BJ (cell line): ENCODE measurements around the gene ERMP1. TPM values are rescaled to one million over a fixed set of nuclear protein-coding genes. Genes with fewer than 3 reads are reported as not detected.

Source experiments
- CTCF ChIA-PET: fragments of 350-600 bp; formaldehyde crosslinking; extraction: SDS; loops from one replicate; lab custom pipeline; 2021; ENCODE audit warnings: antibody characterized with exemption, inconsistent platforms; lab: Yijun Ruan, JAX
- POLR2A ChIA-PET: fragments of 300-600 bp; sonication (Branson Sonifier 250); formaldehyde crosslinking; extraction: SDS; loops from one replicate; lab custom pipeline; 2021; ENCODE audit warnings: antibody characterized with exemption; lab: Charles Lee
- DNase-seq: peaks from one replicate; pipeline ENCODE4 v3.0.0-alpha.2; 2011; ENCODE audit warnings: low read depth
- H3K27me3 ChIP-seq: 2 replicates; pipeline ENCODE4 v1.6.0; 2011; ENCODE audit warnings: low read length; ENCODE audit not compliant: control insufficient read depth, insufficient read depth
- H3K36me3 ChIP-seq: 2 replicates; pipeline ENCODE4 v1.5.1; 2011; ENCODE audit warnings: low read length; ENCODE audit not compliant: control insufficient read depth, insufficient read depth
- H3K4me3 ChIP-seq: 2 replicates; pipeline ENCODE4 v1.5.1; 2011; ENCODE audit warnings: low read depth, mild to moderate bottlenecking, control low read depth, low read length
- CTCF ChIP-seq: IDR thresholded peaks from 2 replicates; pipeline ENCODE4 v1.5.1; 2011; ENCODE audit warnings: low read depth, mild to moderate bottlenecking, control low read depth, inconsistent platforms, low read length, moderate library complexity; ENCODE audit not compliant: insufficient read depth
- polyA plus RNA-seq: library from polyadenylated mRNA; depleted of rRNA; stranded (reverse); fragments of >200 nt; gene quantifications from 2 replicates; pipeline ENCODE4 v1.2.3, GENCODE V29; 2011

ERMP1 gene
- polyA plus RNA-seq, 1 experiment, result 2.3 TPM

- POLR2A ChIA-PET, result no interaction called here
- TF ChIP-seq CTCF, result no peak
- CTCF ChIA-PET, result interaction anchor here (2.4 to 3.3 kb wide), 4 partner anchors 8 to 16 kb away, joined by 6 to 27 read pairs (median 16); no protein-coding TSS in a partner anchor
Measured at GRCh38 chr9:5834214-5834613, 1.3 kb upstream of the ERMP1 start.

GRCh38 chr9:5832071-5832537 lies 813 bp downstream of the ERMP1 start:
- ChIA-PET CTCF (interaction anchor here (0.6 to 3.3 kb wide), 11 partner anchors 10 to 175 kb away, joined by 3 to 27 read pairs (median 4); no protein-coding TSS in a partner anchor), POLR2A (no interaction called here)
- no peak for TF ChIP-seq CTCF
- H3K36me3 ChIP-seq, result no peaks in the 10 kb centered on the region
- peak overlapping the region; percentile 79 for H3K4me3 ChIP-seq
- no peaks in the 10 kb centered on the region for H3K27me3 ChIP-seq
- DNase-seq, result no peak

More at GRCh38 chr9:5834214-5834613, 1.3 kb upstream of the ERMP1 start:
- no peak for DNase-seq
- H3K27me3 ChIP-seq, result no peaks in the 10 kb centered on the region
- no peaks in the 10 kb centered on the region for H3K36me3 ChIP-seq
- H3K4me3 ChIP-seq, result no peak overlapping the region

GRCh38 chr9:5825895-5826622 lies 6.9 kb downstream of the ERMP1 start:
- ChIA-PET POLR2A (no interaction called here), CTCF (interaction anchor here (0.6 kb wide), 1 partner anchor 53 kb away, joined by 4 read pairs; no protein-coding TSS in a partner anchor)
- H3K4me3 ChIP-seq, result no peak overlapping the region
- no peaks in the 10 kb centered on the region for H3K27me3 ChIP-seq
- no peaks in the 10 kb centered on the region for H3K36me3 ChIP-seq
- no peak for TF ChIP-seq CTCF
- no peak for DNase-seq

GRCh38 chr9:5825223-5825622 lies 7.7 kb downstream of the ERMP1 start:
- no peaks in the 10 kb centered on the region for H3K27me3 ChIP-seq
- ChIA-PET POLR2A (no interaction called here), CTCF (interaction anchor here (1.2 kb wide), 1 partner anchor 8 kb away, joined by 6 read pairs; the partner anchor contains the start of gene ERMP1)
- H3K4me3 ChIP-seq, result no peak overlapping the region
- H3K36me3 ChIP-seq, result no peaks in the 10 kb centered on the region
- DNase-seq, result no peak
- TF ChIP-seq CTCF, result no peak

GRCh38 chr9:5820425-5820824 lies 12.5 kb downstream of the ERMP1 start:
- POLR2A ChIA-PET, result no interaction called here
- CTCF ChIA-PET, result interaction anchor here (3.8 kb wide), 1 partner anchor 13 kb away, joined by 23 read pairs; the partner anchor contains the start of gene ERMP1
- no peaks in the 10 kb centered on the region for H3K36me3 ChIP-seq
- H3K27me3 ChIP-seq, result no peaks in the 10 kb centered on the region
- no peak for TF ChIP-seq CTCF
- DNase-seq, result no peak
- no peak overlapping the region for H3K4me3 ChIP-seq
